Parathyroid adenoma (tissue), 2 donors: ENCODE results near the gene CHM.
"Not testable (repeated sequence)": the region's sequence is repeated elsewhere in the genome, so short reads cannot be mapped to it uniquely, and the experiment has no call there.

Experiments used
- H2AFZ ChIP-seq: fragments of 300-600 bp; sonication (generic); one replicate; pipeline ENCODE4 v1.7.0; 2017; ENCODE audit warnings: antibody characterized with exemption, mild to moderate bottlenecking
- H3K27ac ChIP-seq: fragments of 300-600 bp; sonication (generic); one replicate; pipeline ENCODE4 v1.7.0; 2017
- H3K27me3 ChIP-seq: fragments of 300-600 bp; sonication (generic); one replicate; pipeline ENCODE4 v1.7.0; 2017; ENCODE audit warnings: low read length; ENCODE audit not compliant: control insufficient read depth, insufficient read depth
- H3K36me3 ChIP-seq: fragments of 300-600 bp; sonication (generic); one replicate; pipeline ENCODE4 v1.7.0; 2017; ENCODE audit warnings: low read length; ENCODE audit not compliant: control insufficient read depth, insufficient read depth
- H3K4me1 ChIP-seq: fragments of 300-600 bp; sonication (generic); one replicate; pipeline ENCODE4 v1.7.0; 2017; ENCODE audit warnings: control low read depth
- H3K4me2 ChIP-seq: fragments of 300-600 bp; sonication (generic); one replicate; pipeline ENCODE4 v1.7.0; 2017; ENCODE audit warnings: low read length
- H3K4me3 ChIP-seq: fragments of 300-600 bp; sonication (generic); one replicate; pipeline ENCODE4 v1.7.0; 2017; ENCODE audit warnings: low read depth, low read length
- H3K79me2 ChIP-seq: fragments of 300-600 bp; sonication (generic); one replicate; pipeline ENCODE4 v1.7.0; 2017; ENCODE audit warnings: control low read depth
- H3K9ac ChIP-seq: fragments of 300-600 bp; sonication (generic); one replicate; pipeline ENCODE4 v1.7.0; 2017; ENCODE audit warnings: mild to moderate bottlenecking
- H3K9me3 ChIP-seq: fragments of 300-600 bp; sonication (generic); one replicate; pipeline ENCODE4 v1.7.0; 2017; ENCODE audit warnings: low read length; ENCODE audit not compliant: control insufficient read depth
- CTCF ChIP-seq: fragments of 300-600 bp; sonication (generic); IDR thresholded peaks from one replicate; pipeline ENCODE4 v1.7.0; 2017; ENCODE audit warnings: antibody characterized with exemption, mild to moderate bottlenecking
- donor health status: primary hyperparathyroidism.

Gene CHM

GRCh38 chrX:85964744-85965143, 82.6 kb downstream of the CHM start:
- Histone ChIP-seq H3K4me3 (no peak overlapping the region), H3K27me3 (no peaks in the 10 kb centered on the region), H3K36me3 (no peaks in the 10 kb centered on the region), H3K79me2 (no peaks in the 10 kb centered on the region), H3K9me3 (no peaks in the 10 kb centered on the region), H3K4me2 (no peak overlapping the region), H2AFZ (no peak overlapping the region), H3K27ac (no peak overlapping the region), H3K9ac (no peak overlapping the region), H3K4me1 (no peaks in the 10 kb centered on the region)
- TF ChIP-seq CTCF, result no peak

GRCh38 chrX:85963736-85964135, 83.6 kb downstream of the CHM start:
- no peak for TF ChIP-seq CTCF
- no peaks in the 10 kb centered on the region for H3K36me3 ChIP-seq
- no peak overlapping the region for H3K9ac ChIP-seq
- H3K79me2 ChIP-seq, result no peaks in the 10 kb centered on the region
- no peaks in the 10 kb centered on the region for H3K27me3 ChIP-seq
- no peak overlapping the region for H3K27ac ChIP-seq
- no peak overlapping the region for H3K4me2 ChIP-seq
- H3K4me3 ChIP-seq, result no peak overlapping the region
- H3K4me1 ChIP-seq, result no peaks in the 10 kb centered on the region
- H2AFZ ChIP-seq, result no peak overlapping the region
- no peaks in the 10 kb centered on the region for H3K9me3 ChIP-seq

- Histone ChIP-seq H3K27ac (no peak overlapping the region), H3K9ac (no peak overlapping the region), H3K79me2 (no peaks in the 10 kb centered on the region), H3K36me3 (no peaks in the 10 kb centered on the region), H3K27me3 (no peaks in the 10 kb centered on the region), H3K4me1 (no peaks in the 10 kb centered on the region), H3K9me3 (no peaks in the 10 kb centered on the region), H3K4me3 (no peak overlapping the region), H2AFZ (no peak overlapping the region), H3K4me2 (no peak overlapping the region)
- TF ChIP-seq CTCF, result no peak
Observed at GRCh38 chrX:85955510-85955909, 91.8 kb downstream of the CHM start.

GRCh38 chrX:85944751-85945150, 102.6 kb downstream of the CHM start:
- H2AFZ ChIP-seq, H3K27me3 ChIP-seq, H3K27ac ChIP-seq, H3K9me3 ChIP-seq, H3K4me2 ChIP-seq, H3K9ac ChIP-seq, H3K36me3 ChIP-seq, H3K79me2 ChIP-seq, H3K4me1 ChIP-seq, H3K4me3 ChIP-seq: not testable (repeated sequence)

- Histone ChIP-seq H3K4me3 (no peak overlapping the region), H3K4me1 (no peaks in the 10 kb centered on the region), H3K27me3 (no peaks in the 10 kb centered on the region), H3K36me3 (no peaks in the 10 kb centered on the region), H3K9me3 (no peaks in the 10 kb centered on the region), H3K27ac (no peak overlapping the region), H3K4me2 (no peak overlapping the region), H2AFZ (no peak overlapping the region), H3K79me2 (no peaks in the 10 kb centered on the region), H3K9ac (no peak overlapping the region)
- TF ChIP-seq CTCF, result no peak
Observed at GRCh38 chrX:85941275-85941674, 106.1 kb downstream of the CHM start.

GRCh38 chrX:85939942-85940341, 107.4 kb downstream of the CHM start:
- H3K27me3 ChIP-seq, H3K9me3 ChIP-seq, H3K4me2 ChIP-seq, H3K36me3 ChIP-seq, H3K9ac ChIP-seq, H3K4me3 ChIP-seq, H3K27ac ChIP-seq, H3K79me2 ChIP-seq, H3K4me1 ChIP-seq, H2AFZ ChIP-seq: not testable (repeated sequence)

- not testable (repeated sequence) for H3K4me2 ChIP-seq, H3K4me1 ChIP-seq, H3K9me3 ChIP-seq, H3K79me2 ChIP-seq, H3K36me3 ChIP-seq, H3K4me3 ChIP-seq, H3K27me3 ChIP-seq, H2AFZ ChIP-seq, H3K27ac ChIP-seq, H3K9ac ChIP-seq
Observed at GRCh38 chrX:85934399-85934798, 113.0 kb downstream of the CHM start.
